GM12878 (cell line): Measurements from ENCODE around the gene DFFB. TPM values are rescaled to one million over a fixed set of nuclear protein-coding genes. Genes with fewer than 3 reads are reported as not detected.

Source experiments
- ATAC-seq: fragments of 200-7000 bp; cut with Tn5 transposase; 3 replicates; pipeline ENCODE4 v1.9.1; 2020; ENCODE audit warnings: mild to moderate bottlenecking, moderate library complexity
- BruUV-seq: library from RNA; stranded (reverse); fragments of 400-500 nt; replicated peaks from 2 replicates; lab custom pipeline; 2021; lab: Mats Ljungman, UMichigan
- CTCF ChIA-PET: fragments of 300-600 bp; sonication (Branson Sonifier 250); formaldehyde crosslinking; extraction: SDS; loops from one replicate; lab custom pipeline; 2021; ENCODE audit warnings: inconsistent platforms; lab: Yijun Ruan, JAX
- POLR2A ChIA-PET: fragments of 350-600 bp; formaldehyde crosslinking; extraction: SDS; loops from one replicate; lab custom pipeline; 2021; ENCODE audit warnings: inconsistent platforms; lab: Charles Lee
- RAD21 ChIA-PET: fragments of 300-600 bp; sonication (Branson Sonifier 250); formaldehyde crosslinking; loops from one replicate; lab custom pipeline; 2023; ENCODE audit warnings: antibody characterized with exemption; ENCODE audit not compliant: unreplicated experiment; lab: Charles Lee
- SMC1A ChIA-PET: fragments of 300-600 bp; sonication (Branson Sonifier 250); formaldehyde crosslinking; loops from one replicate; lab custom pipeline; 2023; ENCODE audit not compliant: unreplicated experiment, uncharacterized antibody; lab: Charles Lee
- DNase-seq: peaks from one replicate; pipeline ENCODE4 v3.0.0-alpha.2; 2011; ENCODE audit warnings: low read depth, low spot score
- FAIRE-seq: peaks from 3 replicates; lab custom pipeline; 2011; peaks lifted over from hg19 to GRCh38; lab: Jason Lieb, UNC
- H2AFZ ChIP-seq: 2 replicates; pipeline ENCODE4 v1.6.0; 2011; ENCODE audit warnings: low read depth, low read length, control low read depth; ENCODE audit not compliant: control insufficient read depth
- H3K27ac ChIP-seq: 2 replicates; pipeline ENCODE4 v1.5.1; 2011; ENCODE audit warnings: control low read depth; ENCODE audit not compliant: control insufficient read depth, insufficient read depth
- H3K27me3 ChIP-seq, 2 experiments: replicated peaks in 1 of 2; 2 replicates each; pipeline versions ENCODE4 v1.6.0 to v1.6.1; 2011; ENCODE audit warnings: low read length in 1 of 2; ENCODE audit not compliant: control insufficient read depth in 2 of 2, insufficient read depth in 2 of 2
- H3K36me3 ChIP-seq, 2 experiments: 2 replicates each; pipeline ENCODE4 v1.5.1; 2011; ENCODE audit warnings: low read length in 1 of 2; ENCODE audit not compliant: control insufficient read depth in 2 of 2, insufficient read depth in 2 of 2
- H3K4me1 ChIP-seq: 2 replicates; pipeline ENCODE4 v1.6.1; 2011; ENCODE audit warnings: mild to moderate bottlenecking, low read length, moderate library complexity, mixed read lengths; ENCODE audit not compliant: control insufficient read depth, insufficient read depth
- H3K4me2 ChIP-seq: 2 replicates; pipeline ENCODE4 v1.6.0; 2011; ENCODE audit warnings: control low read depth; ENCODE audit not compliant: control insufficient read depth, insufficient read depth
- H3K4me3 ChIP-seq: fragments of 200-600 bp; sonication (generic); 2 replicates; pipeline ENCODE4 v1.5.1; 2016
- H3K79me2 ChIP-seq: 2 replicates; pipeline ENCODE4 v1.6.0; 2011; ENCODE audit warnings: low read length; ENCODE audit not compliant: control insufficient read depth, insufficient read depth
- H3K9ac ChIP-seq: 2 replicates; pipeline ENCODE4 v1.8.0; 2011; ENCODE audit warnings: low read length, control low read depth, mixed read lengths; ENCODE audit not compliant: control insufficient read depth, insufficient read depth
- H3K9me3 ChIP-seq: replicated peaks from 3 replicates; pipeline ENCODE4 v1.5.1; 2011; ENCODE audit warnings: mild to moderate bottlenecking, low read length; ENCODE audit not compliant: control insufficient read depth, insufficient read depth
- H4K20me1 ChIP-seq: 2 replicates; pipeline ENCODE4 v1.6.0; 2011; ENCODE audit not compliant: control insufficient read depth, insufficient read depth
- ETV6 ChIP-seq, 2 experiments: fragments of 450-650 bp in 1 of 2; IDR thresholded peaks in 1 of 2; conservative IDR thresholded peaks in 1 of 2; 2 replicates each; pipeline ENCODE4 v1.6.1; 2014; ENCODE audit warnings: antibody characterized with exemption in 1 of 2, borderline replicate concordance in 1 of 2, low read depth in 1 of 2, mild to moderate bottlenecking in 1 of 2, moderate library complexity in 1 of 2
- IRF4 ChIP-seq: IDR thresholded peaks from 2 replicates; pipeline ENCODE4 v1.6.1; 2011; ENCODE audit warnings: low read depth, low read length
- MTA3 ChIP-seq: IDR thresholded peaks from 2 replicates; pipeline ENCODE4 v1.6.1; 2012; ENCODE audit warnings: low read length, inconsistent platforms, borderline replicate concordance
- POLR2AphosphoS5 ChIP-seq: IDR thresholded peaks from 2 replicates; pipeline ENCODE4 v1.6.1; 2011; ENCODE audit warnings: mild to moderate bottlenecking, low read length, inconsistent platforms
- WGBS: methylation state at CpG from one replicate; pipeline ENCODE4 v1.1.6; 2016; ENCODE audit warnings: low lambda C conversion rate; ENCODE audit not compliant: insufficient replicate concordance, insufficient coverage; ENCODE audit errors: missing lambda C conversion rate; 5-methylcytosine and 5-hydroxymethylcytosine counted together
- in situ Hi-C: fragments of 300-500 bp; cut with MboI; formaldehyde crosslinking; loops from 9 replicates; pipeline ENCODE4 v1.14.3; 2018; ENCODE audit warnings: mixed read lengths
- intact Hi-C: fragments of 100-400 bp; cut with micrococcal nuclease; formaldehyde crosslinking; loops from one replicate; pipeline ENCODE4 v1.14.2; 2022; ENCODE audit not compliant: unreplicated experiment
- polyA plus RNA-seq, 11 experiments: library from polyadenylated mRNA; depleted of rRNA in 4 of 11; unstranded in 6 of 11; stranded (reverse) in 5 of 11; fragments of >200 nt; fragmentation: Nextera tagmentation in 4 of 11; fragmentation: Illumina TruSeq in 1 of 11; extraction: Ambion mirVana in 4 of 11; extraction: Trizol in 1 of 11; gene quantifications; 1 replicate in 1 of 11; 2 replicates in 10 of 11; pipeline versions ENCODE4 v1.2.1 to v1.2.3, GENCODE V29; 2011 to 2016; ENCODE audit warnings: inconsistent platforms in 2 of 11, missing spikeins in 2 of 11, low read depth in 1 of 11
- total RNA-seq, 4 experiments: library from RNA; depleted of rRNA in 3 of 4; stranded (reverse); fragments of >200 nt in 3 of 4; fragmentation: Illumina TruSeq in 1 of 4; extraction: Trizol in 1 of 4; gene quantifications; 2 replicates each; pipeline versions ENCODE4 v1.2.1 to v1.2.3, GENCODE V29; 2013 to 2021

Gene DFFB
- total and polyA plus RNA-seq, 10 of the 15 experiments (the other 5 are each of a cell fraction or from before 2014, with no cell fraction given), result 2.7 to 10.7 (median 6.5) TPM

- POLR2A ChIA-PET, result interaction anchor here (0.5 kb wide), 1 partner anchor 239 kb away, joined by 3 read pairs; no protein-coding TSS in a partner anchor
- Histone ChIP-seq H3K4me1 (no peaks in the 10 kb centered on the region), H3K4me3 (no peak overlapping the region)
- TF ChIP-seq ETV6 (conservative IDR thresholded peaks at IDR 0.05 in 1 of 2, IDR thresholded peaks at IDR 0.05 in 1 of 2; ENCODE audit: borderline replicate concordance in 1 of 2, low read depth in 1 of 2), result no peak
- TF ChIP-seq, all 136 proteins: peak for 0
- ChIA-PET CTCF (no interaction called here), RAD21 (no interaction called here), SMC1A (no interaction called here)
- 100% methylated on average over 7 of the region's 7 CpGs for WGBS
- ATAC-seq (no peak), DNase-seq (no peak), FAIRE-seq (no peak)
- H2AFZ ChIP-seq, result no peak overlapping the region
- no peak overlapping the region for H3K27ac ChIP-seq
- H3K27me3 ChIP-seq, result no peaks in the 10 kb centered on the region
- H3K9me3 ChIP-seq, result no peaks in the 10 kb centered on the region; the same call in 2 of the 3 replicates
- H3K9ac ChIP-seq, result no peak overlapping the region
- no peaks in the 10 kb centered on the region for H4K20me1 ChIP-seq
- intact Hi-C loops, result no loop called here
- BruUV-seq, result no TSS peak
- H3K79me2 ChIP-seq, result no peaks in the 10 kb centered on the region
- H3K4me2 ChIP-seq, result no peak overlapping the region
- H3K36me3 ChIP-seq, result peaks cover 2 to 16% of the 10 kb centered on the region in 2 experiments; a peak in 3 of 4 replicates
- in situ Hi-C loops, result no loop called here
These were observed 14.2 kb downstream of the DFFB start for GRCh38 chr1:3871451-3871805.

DNA sequence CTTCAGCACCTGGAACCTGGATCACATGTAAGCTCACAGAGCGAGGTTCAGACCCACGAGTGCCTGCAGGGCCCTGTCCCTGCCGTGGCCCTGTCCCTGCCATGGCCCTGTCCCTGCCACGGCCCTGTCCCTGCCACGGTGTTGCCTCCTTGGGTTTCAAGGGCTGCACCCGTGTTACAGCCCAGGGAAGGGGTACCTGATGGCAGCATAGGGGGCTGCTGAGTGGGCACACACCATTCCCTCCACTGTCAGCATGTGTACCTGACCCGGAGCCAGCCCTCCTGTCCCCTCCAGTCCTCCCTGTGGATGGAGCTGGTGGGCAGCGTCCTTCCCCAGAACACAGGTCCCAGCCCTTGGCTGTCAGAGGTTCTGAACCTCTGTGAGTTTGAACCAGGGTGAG lies 15.3 kb downstream of the DFFB start:
- Histone ChIP-seq H2AFZ (no peak overlapping the region), H3K36me3 (peaks cover 2 to 16% of the 10 kb centered on the region in 2 experiments; a peak in 3 of 4 replicates), H3K27ac (no peak overlapping the region), H3K9me3 (no peaks in the 10 kb centered on the region; the same call in 2 of the 3 replicates), H3K79me2 (no peaks in the 10 kb centered on the region), H3K4me2 (no peak overlapping the region), H3K27me3 (no peaks in the 10 kb centered on the region), H3K4me1 (no peaks in the 10 kb centered on the region), H3K9ac (no peak overlapping the region), H4K20me1 (no peaks in the 10 kb centered on the region), H3K4me3 (no peak overlapping the region)
- WGBS, result 69% methylated on average over 8 of the region's 8 CpGs
- ChIA-PET SMC1A (no interaction called here), POLR2A (no interaction called here), RAD21 (no interaction called here), CTCF (no interaction called here)
- in situ Hi-C loops, result no loop called here
- ATAC-seq (no peak), FAIRE-seq (no peak), DNase-seq (no peak)
- intact Hi-C loops, result no loop called here
- TF ChIP-seq MTA3 (no peak), POLR2AphosphoS5 (no peak), IRF4 (no peak)
- BruUV-seq, result no TSS peak
